ENCODE results near the gene FFAR2. TPM values are rescaled to one million over a fixed set of nuclear protein-coding genes. Genes with fewer than 3 reads are reported as not detected.

The FFAR2 gene
- total and polyA plus RNA-seq, 8 donors, result 0.18 to 26.6 (median 0.55) TPM; not detected in 1

Other genes starting within 250 kb of the FFAR2 start
- gene FAM187B, start 219.5 kb upstream of the FFAR2 start, total RNA-seq, result under 1 TPM in 1 of 2 donors, not detected in 1; 0.20 TPM
- not detected for gene FAM187B, start 219.5 kb upstream of the FFAR2 start, polyA plus RNA-seq (ENCODE audit: insufficient read length in 6 of 6)
- gene LSR, start 199.3 kb upstream of the FFAR2 start, total RNA-seq, result 100 to 1,000 TPM in 1 of 2 donors, 10 to 100 TPM in 1; 65.4 to 130 TPM
- gene LSR, start 199.3 kb upstream of the FFAR2 start, polyA plus RNA-seq (ENCODE audit: insufficient read length in 6 of 6), result 10 to 100 TPM; 50.6 to 70.1 (median 60.1) TPM
- gene USF2, start 179.3 kb upstream of the FFAR2 start, total RNA-seq, result 100 to 1,000 TPM; 123 to 148 TPM
- gene USF2, start 179.3 kb upstream of the FFAR2 start, polyA plus RNA-seq (ENCODE audit: insufficient read length in 6 of 6), result 100 to 1,000 TPM; 149 to 187 (median 165) TPM
- 1 to 10 TPM; 1.1 to 1.9 TPM for gene HAMP, start 165.7 kb upstream of the FFAR2 start, total RNA-seq
- under 1 TPM; 0.20 to 0.85 (median 0.41) TPM for gene HAMP, start 165.7 kb upstream of the FFAR2 start, polyA plus RNA-seq (ENCODE audit: insufficient read length in 6 of 6)
- not detected for gene MAG, start 156.1 kb upstream of the FFAR2 start, total RNA-seq
- 10 to 100 TPM in 2 of 6 donors, 1 to 10 TPM in 4; 1.3 to 14.4 (median 6.2) TPM for gene MAG, start 156.1 kb upstream of the FFAR2 start, polyA plus RNA-seq (ENCODE audit: insufficient read length in 6 of 6)
- 10 to 100 TPM in 1 of 2 donors, 1 to 10 TPM in 1; 6.5 to 13.8 TPM for gene CD22, start 119.1 kb upstream of the FFAR2 start, total RNA-seq
- 10 to 100 TPM in 4 of 6 donors, 1 to 10 TPM in 2; 5.2 to 63.2 (median 19.7) TPM for gene CD22, start 119.1 kb upstream of the FFAR2 start, polyA plus RNA-seq (ENCODE audit: insufficient read length in 6 of 6)
- gene FFAR1, start 100.4 kb upstream of the FFAR2 start, total RNA-seq, result not detected
- gene FFAR1, start 100.4 kb upstream of the FFAR2 start, polyA plus RNA-seq (ENCODE audit: insufficient read length in 6 of 6), result under 1 TPM; 0.06 to 0.74 (median 0.28) TPM
- 1 to 10 TPM in 1 of 2 donors, not detected in 1; 1.6 TPM for gene FFAR3, start 89.8 kb upstream of the FFAR2 start, total RNA-seq
- under 1 TPM in 5 of 6 donors, not detected in 1; 0.09 to 0.49 (median 0.28) TPM for gene FFAR3, start 89.8 kb upstream of the FFAR2 start, polyA plus RNA-seq (ENCODE audit: insufficient read length in 6 of 6)
- gene GPR42, start 77.2 kb upstream of the FFAR2 start, total RNA-seq, result not detected
- under 1 TPM in 3 of 6 donors, not detected in 3; 0.11 to 0.24 (median 0.14) TPM for gene GPR42, start 77.2 kb upstream of the FFAR2 start, polyA plus RNA-seq (ENCODE audit: insufficient read length in 6 of 6)
- not detected for gene KRTDAP, start 42.2 kb downstream of the FFAR2 start, total RNA-seq
- gene KRTDAP, start 42.2 kb downstream of the FFAR2 start, polyA plus RNA-seq (ENCODE audit: insufficient read length in 6 of 6), result 1 to 10 TPM in 5 of 6 donors, under 1 TPM in 1; 0.98 to 2.2 (median 1.8) TPM
- gene DMKN, start 65.4 kb downstream of the FFAR2 start, total RNA-seq, result 100 to 1,000 TPM; 104 to 136 TPM
- 100 to 1,000 TPM in 5 of 6 donors, 10 to 100 TPM in 1; 92.5 to 140 (median 111) TPM for gene DMKN, start 65.4 kb downstream of the FFAR2 start, polyA plus RNA-seq (ENCODE audit: insufficient read length in 6 of 6)
- gene SBSN, start 80.1 kb downstream of the FFAR2 start, total RNA-seq, result under 1 TPM in 1 of 2 donors, not detected in 1; 0.20 TPM
- gene SBSN, start 80.1 kb downstream of the FFAR2 start, polyA plus RNA-seq (ENCODE audit: insufficient read length in 6 of 6), result under 1 TPM in 2 of 6 donors, not detected in 4; 0.09 to 0.11 TPM
- gene GAPDHS, start 85.2 kb downstream of the FFAR2 start, total RNA-seq, result not detected
- not detected for gene GAPDHS, start 85.2 kb downstream of the FFAR2 start, polyA plus RNA-seq (ENCODE audit: insufficient read length in 6 of 6)
- 100 to 1,000 TPM in 1 of 2 donors, 10 to 100 TPM in 1; 98.3 to 112 TPM for gene TMEM147, start 97.4 kb downstream of the FFAR2 start, total RNA-seq
- gene TMEM147, start 97.4 kb downstream of the FFAR2 start, polyA plus RNA-seq (ENCODE audit: insufficient read length in 6 of 6), result 10 to 100 TPM; 52.7 to 62.3 (median 55.2) TPM
- not detected for gene ATP4A, start 115.4 kb downstream of the FFAR2 start, total RNA-seq
- not detected for gene ATP4A, start 115.4 kb downstream of the FFAR2 start, polyA plus RNA-seq (ENCODE audit: insufficient read length in 6 of 6)
- not detected for gene PMIS2, start 137.9 kb downstream of the FFAR2 start, total RNA-seq
- not detected for gene PMIS2, start 137.9 kb downstream of the FFAR2 start, polyA plus RNA-seq (ENCODE audit: insufficient read length in 6 of 6)
- gene HAUS5, start 164.5 kb downstream of the FFAR2 start, total RNA-seq, result 10 to 100 TPM; 12.1 to 12.7 TPM
- 10 to 100 TPM; 22.5 to 32.7 (median 26.7) TPM for gene HAUS5, start 164.5 kb downstream of the FFAR2 start, polyA plus RNA-seq (ENCODE audit: insufficient read length in 6 of 6)
- gene RBM42, start 180.8 kb downstream of the FFAR2 start, total RNA-seq, result 10 to 100 TPM; 57.8 to 64.1 TPM
- 10 to 100 TPM; 48.4 to 67.0 (median 61.3) TPM for gene RBM42, start 180.8 kb downstream of the FFAR2 start, polyA plus RNA-seq (ENCODE audit: insufficient read length in 6 of 6)
- gene ETV2, start 193.5 kb downstream of the FFAR2 start, total RNA-seq, result 1 to 10 TPM in 1 of 2 donors, under 1 TPM in 1; 0.79 to 1.0 TPM
- 1 to 10 TPM; 1.5 to 3.5 (median 2.2) TPM for gene ETV2, start 193.5 kb downstream of the FFAR2 start, polyA plus RNA-seq (ENCODE audit: insufficient read length in 6 of 6)
- 100 to 1,000 TPM; 291 to 295 TPM for gene COX6B1, start 200.1 kb downstream of the FFAR2 start, total RNA-seq
- 100 to 1,000 TPM; 199 to 261 (median 234) TPM for gene COX6B1, start 200.1 kb downstream of the FFAR2 start, polyA plus RNA-seq (ENCODE audit: insufficient read length in 6 of 6)
- not detected for gene UPK1A, start 218.3 kb downstream of the FFAR2 start, total RNA-seq
- under 1 TPM in 4 of 6 donors, not detected in 2; 0.18 to 0.48 (median 0.30) TPM for gene UPK1A, start 218.3 kb downstream of the FFAR2 start, polyA plus RNA-seq (ENCODE audit: insufficient read length in 6 of 6)

Measured in left lung (tissue), 8 donors.